IMR-90 (cell line): ENCODE data around the gene SH3BGRL. TPM values are rescaled to one million over a fixed set of nuclear protein-coding genes. Genes with fewer than 3 reads are reported as not detected.

ENCODE experiments used
- ATAC-seq: fragments of 200-7000 bp; cut with Tn5 transposase; 2 replicates; pipeline ENCODE4 v1.9.1; 2020; ENCODE audit warnings: low read depth, mild to moderate bottlenecking, moderate library complexity
- BruUV-seq: library from RNA; stranded (reverse); fragments of 400-500 nt; replicated peaks from 2 replicates; lab custom pipeline; 2021; lab: Mats Ljungman, UMichigan
- CTCF ChIA-PET: fragments of 300-600 bp; formaldehyde crosslinking; extraction: SDS; loops from one replicate; lab custom pipeline; 2021; ENCODE audit warnings: antibody characterized with exemption; lab: Yijun Ruan, JAX
- POLR2A ChIA-PET: fragments of 300-600 bp; sonication (Branson Sonifier 250); formaldehyde crosslinking; loops from one replicate; lab custom pipeline; 2022; ENCODE audit warnings: antibody characterized with exemption; ENCODE audit not compliant: unreplicated experiment; lab: Charles Lee
- DNase-seq: peaks from one replicate; pipeline ENCODE4 v3.0.0; 2013
- H2AFZ ChIP-seq: replicated peaks from 2 replicates; pipeline ENCODE3; 2013; ENCODE audit warnings: low read length, mild to moderate bottlenecking; ENCODE audit not compliant: poor library complexity
- H2AK5ac ChIP-seq: 2 replicates; pipeline ENCODE4 v1.6.1; 2013; ENCODE audit warnings: low read depth, low read length, inconsistent platforms
- H2AK9ac ChIP-seq: replicated peaks from 2 replicates; pipeline ENCODE3; 2013; ENCODE audit warnings: mild to moderate bottlenecking, low read depth, low read length, moderate library complexity; ENCODE audit not compliant: poor library complexity
- H2BK120ac ChIP-seq: 2 replicates; pipeline ENCODE4 v1.6.1; 2013; ENCODE audit warnings: low read depth, low read length, inconsistent platforms
- H2BK15ac ChIP-seq: 3 replicates; pipeline ENCODE4 v1.6.1; 2013; ENCODE audit warnings: low read depth, low read length, inconsistent platforms
- H2BK20ac ChIP-seq: 2 replicates; pipeline ENCODE4 v1.6.1; 2013; ENCODE audit warnings: low read depth, mild to moderate bottlenecking, inconsistent platforms, low read length, moderate library complexity
- H2BK5ac ChIP-seq: 2 replicates; pipeline ENCODE4 v1.6.1; 2013; ENCODE audit warnings: mild to moderate bottlenecking, low read depth, low read length, inconsistent platforms; ENCODE audit not compliant: poor library complexity, severe bottlenecking
- H3K14ac ChIP-seq: replicated peaks from 2 replicates; pipeline ENCODE4 v1.6.1; 2013; ENCODE audit warnings: low read depth, low read length, inconsistent platforms
- H3K18ac ChIP-seq: 2 replicates; pipeline ENCODE4 v1.6.1; 2013; ENCODE audit warnings: low read depth, low read length, control low read depth
- H3K23ac ChIP-seq: 2 replicates; pipeline ENCODE4 v1.6.1; 2013; ENCODE audit warnings: low read depth, low read length, inconsistent platforms
- H3K27ac ChIP-seq: 2 replicates; pipeline ENCODE4 v1.5.1; 2013; ENCODE audit warnings: mild to moderate bottlenecking, control low read depth, low read length; ENCODE audit not compliant: insufficient read depth
- H3K27me3 ChIP-seq: 2 replicates; pipeline ENCODE4 v1.6.1; 2013; ENCODE audit warnings: low read length; ENCODE audit not compliant: control insufficient read depth, insufficient read depth
- H3K36me3 ChIP-seq: 2 replicates; pipeline ENCODE4 v1.6.1; 2013; ENCODE audit warnings: low read length, mixed read lengths; ENCODE audit not compliant: control insufficient read depth, insufficient read depth
- H3K4ac ChIP-seq: 2 replicates; pipeline ENCODE4 v1.6.1; 2013; ENCODE audit warnings: low read depth, low read length, inconsistent platforms
- H3K4me1 ChIP-seq: 2 replicates; pipeline ENCODE4 v1.6.1; 2013; ENCODE audit warnings: low read length, mixed read lengths; ENCODE audit not compliant: control insufficient read depth, insufficient read depth
- H3K4me2 ChIP-seq: 2 replicates; pipeline ENCODE4 v1.6.1; 2013; ENCODE audit warnings: low read depth, mild to moderate bottlenecking, control low read depth, low read length, moderate library complexity
- H3K4me3 ChIP-seq: 2 replicates; pipeline ENCODE4 v1.5.1; 2013; ENCODE audit warnings: low read depth, mild to moderate bottlenecking, control low read depth, low read length, moderate library complexity; ENCODE audit not compliant: insufficient read depth
- H3K56ac ChIP-seq: 2 replicates; pipeline ENCODE4 v1.6.1; 2013; ENCODE audit warnings: low read length, inconsistent platforms; ENCODE audit not compliant: insufficient read depth; ENCODE audit errors: extremely low read depth
- H3K79me1 ChIP-seq, 2 experiments: 2 replicates each; pipeline ENCODE4 v1.6.1; 2013; ENCODE audit warnings: low read length in 2 of 2, inconsistent platforms in 1 of 2, low read depth in 1 of 2
- H3K9ac ChIP-seq: 2 replicates; pipeline ENCODE4 v1.6.1; 2013; ENCODE audit warnings: low read depth, low read length, control low read depth
- H3K9me1 ChIP-seq: 2 replicates; pipeline ENCODE4 v1.6.1; 2013; ENCODE audit warnings: low read length, inconsistent platforms; ENCODE audit not compliant: insufficient read depth
- H3K9me3 ChIP-seq: 2 replicates; pipeline ENCODE4 v1.6.1; 2013; ENCODE audit warnings: low read length; ENCODE audit not compliant: control insufficient read depth, insufficient read depth
- H4K20me1 ChIP-seq: 2 replicates; pipeline ENCODE4 v1.6.1; 2013; ENCODE audit warnings: low read length, inconsistent platforms; ENCODE audit not compliant: insufficient read depth
- H4K5ac ChIP-seq: 2 replicates; pipeline ENCODE4 v1.6.1; 2013; ENCODE audit warnings: mild to moderate bottlenecking, low read depth, low read length, control low read depth
- H4K8ac ChIP-seq, 2 experiments: 2 replicates each; pipeline ENCODE4 v1.6.1; 2013; ENCODE audit warnings: low read depth in 2 of 2, low read length in 2 of 2, control low read depth in 1 of 2, inconsistent platforms in 1 of 2
- H4K91ac ChIP-seq: 2 replicates; pipeline ENCODE4 v1.6.1; 2013; ENCODE audit warnings: low read depth, low read length, inconsistent platforms; ENCODE audit not compliant: insufficient read depth
- BHLHE40 ChIP-seq: fragments of 150-350 bp; IDR thresholded peaks from 2 replicates; pipeline ENCODE4 v1.6.1; 2016; ENCODE audit warnings: mild to moderate bottlenecking, low read depth, low read length
- CHD1 ChIP-seq: IDR thresholded peaks from 2 replicates; pipeline ENCODE4 v1.6.1; 2012; ENCODE audit warnings: low read depth, low read length, improper control_type of control experiment
- CTCF ChIP-seq: conservative IDR thresholded peaks from 2 replicates; pipeline ENCODE4 v1.5.1; 2012; ENCODE audit warnings: mild to moderate bottlenecking, low read depth, low read length, improper control_type of control experiment
- FOS ChIP-seq: fragments of 150-350 bp; IDR thresholded peaks from 2 replicates; pipeline ENCODE4 v1.6.1; 2016; ENCODE audit warnings: low read depth, low read length
- MAFK ChIP-seq: IDR thresholded peaks from 2 replicates; pipeline ENCODE4 v1.6.1; 2012; ENCODE audit warnings: low read depth, low read length, improper control_type of control experiment
- MAZ ChIP-seq: IDR thresholded peaks from 2 replicates; pipeline ENCODE4 v1.6.1; 2012; ENCODE audit warnings: low read depth, mild to moderate bottlenecking, low read length, improper control_type of control experiment, moderate library complexity, borderline replicate concordance
- MXI1 ChIP-seq: IDR thresholded peaks from 2 replicates; pipeline ENCODE4 v1.6.1; 2012; ENCODE audit warnings: low read depth, mild to moderate bottlenecking, low read length, moderate library complexity, borderline replicate concordance
- NFE2L2 ChIP-seq: fragments of 150-350 bp; IDR thresholded peaks from 2 replicates; pipeline ENCODE4 v1.6.1; 2016; ENCODE audit warnings: low read depth, mild to moderate bottlenecking, low read length
- POLR2A ChIP-seq: IDR thresholded peaks from 2 replicates; pipeline ENCODE4 v1.6.1; 2012; ENCODE audit warnings: mild to moderate bottlenecking, low read depth, low read length
- RAD21 ChIP-seq: IDR thresholded peaks from 2 replicates; pipeline ENCODE4 v1.6.1; 2012; ENCODE audit warnings: low read length, improper control_type of control experiment
- RCOR1 ChIP-seq: IDR thresholded peaks from 2 replicates; pipeline ENCODE4 v1.6.1; 2012; ENCODE audit warnings: mild to moderate bottlenecking, low read length, improper control_type of control experiment; ENCODE audit not compliant: insufficient replicate concordance
- RFX5 ChIP-seq: IDR thresholded peaks from 2 replicates; pipeline ENCODE4 v1.8.0; 2012; ENCODE audit warnings: low read depth, mild to moderate bottlenecking, low read length, moderate library complexity
- SMC3 ChIP-seq: fragments of 150-350 bp; IDR thresholded peaks from 2 replicates; pipeline ENCODE4 v1.6.1; 2016; ENCODE audit warnings: low read depth, mild to moderate bottlenecking, antibody characterized with exemption, low read length, moderate library complexity
- USF2 ChIP-seq: fragments of 150-350 bp; IDR thresholded peaks from 2 replicates; pipeline ENCODE4 v1.6.1; 2017; ENCODE audit warnings: mild to moderate bottlenecking, antibody characterized with exemption, low read length, low read depth
- WGBS, 2 experiments: methylation state at CpG; one replicate each; pipeline versions ENCODE4 v1.1.5 to v1.1.7; 2013; ENCODE audit warnings: missing lambda C conversion rate in 2 of 2; ENCODE audit not compliant: insufficient read length in 1 of 2; ENCODE audit errors: extremely low coverage in 2 of 2; 5-methylcytosine and 5-hydroxymethylcytosine counted together
- dilution Hi-C: fragments of 300-500 bp; cut with HindIII; formaldehyde crosslinking; loops from one replicate; pipeline ENCODE4 v1.14.3; 2018; ENCODE audit warnings: low sequenced_read_pairs; ENCODE audit not compliant: unreplicated experiment
- in situ Hi-C: fragments of 300-500 bp; cut with MboI; formaldehyde crosslinking; loops from 3 replicates; pipeline ENCODE4 v1.14.3; 2019; ENCODE audit warnings: low sequenced_read_pairs, inconsistent platforms, mixed read lengths
- intact Hi-C: fragments of 100-400 bp; cut with micrococcal nuclease; formaldehyde crosslinking; loops from 2 replicates; pipeline ENCODE4 v1.10.0; 2022
- polyA plus RNA-seq, 3 experiments: library from polyadenylated mRNA; depleted of rRNA; stranded (reverse); fragments of >200 nt; gene quantifications; 2 replicates each; pipeline ENCODE4 v1.2.3, GENCODE V29; 2012; ENCODE audit warnings: low replicate concordance in 1 of 3
- total RNA-seq: library from RNA; depleted of rRNA; stranded (reverse); fragments of >200 nt; gene quantifications from 2 replicates; pipeline ENCODE4 v1.2.3, GENCODE V29; 2012

SH3BGRL gene
- total and polyA plus RNA-seq, 2 of the 4 experiments (the other 2 are of a cell fraction): 50.7 to 110 TPM

- Histone ChIP-seq H3K9me3 (no peaks in the 10 kb centered on the region), H3K4ac (no peak overlapping the region), H3K9me1 (peaks cover 3% of the 10 kb centered on the region; the same call in 1 of the 2 replicates), H3K79me1 (peaks cover 0 to 13% of the 10 kb centered on the region in 2 experiments), H3K18ac (no peak overlapping the region), H2AFZ (no peak overlapping the region), H3K27me3 (no peaks in the 10 kb centered on the region), H4K91ac (no peak overlapping the region), H3K4me3 (no peak overlapping the region), H2BK120ac (no peak overlapping the region), H3K36me3 (no peaks in the 10 kb centered on the region), H4K8ac (no peak overlapping the region), H3K27ac (no peak overlapping the region), H2AK5ac (no peak overlapping the region), H3K4me2 (no peak overlapping the region), H3K56ac (no peak overlapping the region), H4K5ac (no peak overlapping the region), H2AK9ac (no peak overlapping the region), H3K4me1 (no peaks in the 10 kb centered on the region), H2BK15ac (no peak overlapping the region), H2BK20ac (no peak overlapping the region), H2BK5ac (no peak overlapping the region), H3K9ac (no peak overlapping the region), H3K14ac (no peak overlapping the region), H3K23ac (no peak overlapping the region), H4K20me1 (no peaks in the 10 kb centered on the region)
- WGBS, 2 experiments: 29% methylated on average over 1 of the region's 1 CpG; no CpG with 5 or more reads in 1 of the 2 experiments
- no peak for ATAC-seq
- BruUV-seq: no TSS peak
- intact Hi-C loops (no loop called here), dilution Hi-C loops (no loop called here), in situ Hi-C loops (no loop called here)
- ChIA-PET POLR2A (no interaction called here), CTCF (no interaction called here)
- DNase-seq: no peak
- TF ChIP-seq MAFK (no peak), MAZ (no peak), FOS (no peak), RCOR1 (no peak), CHD1 (no peak), BHLHE40 (no peak), CTCF (no peak), MXI1 (no peak), SMC3 (no peak), POLR2A (no peak), RAD21 (no peak), RFX5 (no peak), NFE2L2 (no peak), USF2 (no peak)
Observed at GRCh38 chrX:81206476-81206875, 4.6 kb downstream of the SH3BGRL start.
